HG03442 (cell line): Measurements from ENCODE around the gene RPS6KA2.

Experiments
- ATAC-seq: cut with Tn5 transposase; IDR thresholded peaks from one replicate; pipeline ENCODE4 v1.9.1; 2021; ENCODE audit warnings: mild to moderate bottlenecking, moderate library complexity; ENCODE audit not compliant: unreplicated experiment

The RPS6KA2 gene

GRCh38 chr6:166473886-166474571 lies 153.0 kb downstream of the RPS6KA2 start:
- no peak for ATAC-seq

- no peak for ATAC-seq
These were observed 154.4 kb downstream of the RPS6KA2 start for GRCh38 chr6:166472636-166473035.

DNA sequence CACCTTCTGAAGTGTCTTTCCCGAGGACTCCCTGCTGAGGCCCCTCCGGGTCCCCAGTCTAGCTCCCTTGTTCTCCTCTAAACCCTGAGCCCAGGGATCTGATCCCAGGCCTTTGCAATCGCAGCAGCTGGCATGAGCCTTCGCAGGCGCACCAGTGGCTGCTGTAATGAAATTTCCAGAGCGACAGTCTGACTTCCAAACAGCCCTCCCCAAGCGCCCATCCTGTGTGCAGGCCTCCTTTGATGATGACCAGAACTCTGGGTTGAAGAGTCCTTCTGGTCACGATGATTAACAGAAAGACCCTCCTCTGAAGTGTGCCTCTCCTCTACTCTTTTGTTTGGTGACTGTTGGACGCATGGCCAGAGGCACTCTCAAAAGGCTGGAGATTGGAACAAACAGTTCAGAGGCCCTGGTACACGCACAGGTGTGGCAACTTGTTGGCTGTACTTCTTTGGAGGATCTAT lies 155.2 kb downstream of the RPS6KA2 start:
- no peak for ATAC-seq

DNA sequence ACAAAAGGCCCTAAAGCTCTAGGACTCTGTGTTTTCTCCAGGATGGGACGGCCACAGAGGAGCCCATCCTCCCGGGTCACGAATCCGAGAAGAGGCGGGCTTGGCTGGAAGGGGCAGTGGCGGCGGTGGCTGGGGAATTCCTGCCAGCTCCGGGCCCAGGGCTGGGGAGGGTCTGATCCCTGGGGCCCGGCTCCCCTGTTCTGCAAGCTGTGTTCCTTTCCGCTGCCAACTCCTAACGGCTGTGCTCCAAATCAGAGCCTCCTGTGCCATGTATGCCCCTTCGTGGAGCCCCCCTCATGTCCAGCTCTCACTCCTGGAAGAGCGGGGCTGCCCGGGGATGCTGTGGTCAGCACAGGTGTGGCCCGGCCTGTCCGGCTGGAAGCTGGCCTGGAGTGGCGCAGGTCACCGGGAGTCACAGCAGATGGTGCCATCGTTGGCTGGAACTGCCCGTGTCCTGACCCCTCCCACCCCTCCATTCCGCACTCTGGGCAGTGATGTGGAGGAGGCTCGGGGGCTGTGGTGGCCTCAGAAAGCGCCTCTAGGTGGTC lies 156.1 kb downstream of the RPS6KA2 start:
- no peak for ATAC-seq

- no peak for ATAC-seq
These were observed 156.8 kb downstream of the RPS6KA2 start for GRCh38 chr6:166470029-166470862.

DNA sequence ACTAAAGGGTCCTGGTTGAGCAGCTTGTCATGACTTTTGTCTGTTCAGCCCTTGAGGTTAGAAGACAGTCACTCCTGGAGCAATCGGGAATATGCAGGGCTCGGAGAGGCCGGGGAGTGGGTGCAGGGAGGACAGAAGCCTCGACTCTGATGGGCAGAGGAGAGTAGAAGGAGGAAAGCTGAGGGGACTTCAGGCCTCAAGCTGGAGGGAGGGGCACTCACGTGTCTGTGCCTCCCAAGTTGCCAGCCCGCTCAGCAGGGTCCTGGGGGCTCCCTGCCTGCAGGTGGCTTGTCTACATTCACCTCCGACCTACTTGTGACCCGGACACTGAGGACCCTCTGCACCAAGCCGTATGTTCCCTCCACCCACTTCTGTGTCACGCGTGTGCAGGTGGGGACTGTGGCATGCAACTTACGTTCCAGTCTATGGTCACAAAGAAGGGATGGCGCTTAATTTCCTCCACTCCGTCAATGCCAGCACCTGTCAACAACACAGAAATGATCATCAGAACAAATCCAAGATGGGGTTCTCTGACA lies 157.6 kb downstream of the RPS6KA2 start:
- ATAC-seq: no peak

DNA sequence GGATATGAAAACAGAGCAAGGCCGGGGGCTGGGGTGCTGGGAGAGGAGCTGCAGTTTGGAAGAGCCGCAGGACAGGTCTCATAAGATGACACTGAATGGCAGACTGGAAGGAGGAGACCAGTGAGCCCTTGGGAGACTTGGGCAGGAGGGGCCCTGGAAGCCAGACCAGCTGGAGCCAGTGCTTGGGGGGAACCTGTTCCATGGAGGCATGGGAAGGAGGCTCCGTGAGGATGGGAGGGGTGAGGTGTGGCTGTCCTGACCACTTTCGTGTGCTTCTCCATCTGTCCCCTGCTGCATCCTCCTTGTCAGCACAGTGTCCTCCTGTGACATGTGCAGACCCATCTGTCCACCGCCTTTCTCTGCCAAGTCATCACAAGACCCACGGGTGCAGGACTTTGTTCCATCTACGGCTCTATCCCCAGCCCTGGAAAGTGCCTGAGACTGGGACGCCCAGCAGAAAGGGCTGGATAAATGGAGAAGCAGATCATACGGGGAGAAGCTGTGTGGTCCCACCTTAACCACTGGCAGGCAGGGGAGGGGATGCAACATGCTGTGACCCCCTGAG lies 159.5 kb downstream of the RPS6KA2 start:
- no peak for ATAC-seq

GRCh38 chr6:166466178-166467122 lies 160.6 kb downstream of the RPS6KA2 start:
- ATAC-seq: no peak

DNA sequence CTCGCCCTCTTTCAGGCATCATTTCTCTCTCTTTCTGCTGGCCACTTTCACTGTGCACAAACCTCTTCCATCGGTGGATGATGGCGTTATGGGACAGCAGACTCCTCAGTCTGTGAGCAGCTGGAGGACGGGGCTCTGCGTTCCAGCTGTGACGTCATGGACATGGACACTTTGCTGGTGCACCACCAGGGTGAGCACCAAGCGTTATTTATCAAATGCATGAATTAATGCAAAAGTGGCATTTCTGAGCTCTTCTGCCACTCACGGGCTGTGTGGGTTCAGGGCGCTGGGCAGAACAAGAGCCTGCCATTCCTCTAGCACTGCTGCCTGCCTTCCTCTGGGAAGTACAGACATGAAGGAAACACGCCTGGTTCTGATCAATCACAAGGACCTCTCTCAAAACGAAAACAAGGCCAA lies 161.4 kb downstream of the RPS6KA2 start:
- no peak for ATAC-seq

DNA sequence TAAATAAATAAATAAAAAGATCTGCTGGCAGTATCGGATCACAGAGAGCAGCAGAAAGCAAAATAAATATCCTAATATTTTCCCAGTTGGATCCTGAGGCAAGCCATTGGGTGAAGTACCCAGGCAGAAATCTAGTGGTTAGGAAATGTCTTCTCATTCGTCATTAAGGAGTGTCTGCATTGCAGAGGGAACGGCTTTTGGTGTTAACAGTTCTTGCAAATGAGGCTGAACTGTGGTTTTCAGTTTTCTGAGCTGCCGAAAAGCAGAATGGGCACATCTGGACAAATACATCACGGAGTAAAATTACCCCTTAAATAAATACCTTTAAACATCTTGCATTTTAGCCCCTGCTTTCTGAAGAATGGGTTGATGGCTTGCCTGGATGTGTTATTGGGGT lies 162.1 kb downstream of the RPS6KA2 start:
- ATAC-seq: no peak

GRCh38 chr6:166464068-166465002 lies 162.7 kb downstream of the RPS6KA2 start:
- no peak for ATAC-seq

GRCh38 chr6:166463359-166464067 lies 163.5 kb downstream of the RPS6KA2 start:
- ATAC-seq: no peak

DNA sequence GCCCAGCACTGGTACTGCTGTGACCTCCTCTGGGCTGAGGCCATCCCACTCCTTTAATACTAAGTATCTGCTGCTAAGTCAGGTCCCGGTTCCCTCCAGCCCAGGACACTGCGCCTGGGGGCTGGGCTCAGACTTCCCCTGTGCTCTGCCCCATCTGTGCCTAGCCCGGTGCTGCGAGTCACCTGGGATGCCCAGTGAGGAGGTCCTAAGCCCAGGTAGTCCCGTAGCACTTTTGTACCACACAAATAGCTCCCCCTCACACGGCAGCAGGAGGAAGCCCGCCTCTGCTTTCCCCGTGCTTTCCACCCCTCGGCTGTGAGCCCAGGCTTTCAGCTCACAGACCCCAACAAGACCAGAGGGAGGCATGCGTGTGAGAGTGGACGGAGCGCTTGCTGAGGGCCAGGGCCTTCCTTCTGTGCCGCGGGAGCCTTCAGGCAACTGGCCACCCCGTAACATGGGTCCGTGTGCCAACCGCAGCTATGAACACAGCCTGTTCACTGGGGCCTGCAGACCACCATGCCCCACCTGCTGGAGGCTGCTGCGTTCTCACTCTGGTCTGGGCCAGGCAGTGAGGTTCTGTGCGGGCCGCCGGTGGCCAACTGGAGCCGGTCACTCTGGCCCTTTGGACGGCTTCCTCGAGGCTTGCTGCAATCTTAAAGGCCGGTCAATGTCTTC lies 164.5 kb downstream of the RPS6KA2 start:
- ATAC-seq: no peak

DNA sequence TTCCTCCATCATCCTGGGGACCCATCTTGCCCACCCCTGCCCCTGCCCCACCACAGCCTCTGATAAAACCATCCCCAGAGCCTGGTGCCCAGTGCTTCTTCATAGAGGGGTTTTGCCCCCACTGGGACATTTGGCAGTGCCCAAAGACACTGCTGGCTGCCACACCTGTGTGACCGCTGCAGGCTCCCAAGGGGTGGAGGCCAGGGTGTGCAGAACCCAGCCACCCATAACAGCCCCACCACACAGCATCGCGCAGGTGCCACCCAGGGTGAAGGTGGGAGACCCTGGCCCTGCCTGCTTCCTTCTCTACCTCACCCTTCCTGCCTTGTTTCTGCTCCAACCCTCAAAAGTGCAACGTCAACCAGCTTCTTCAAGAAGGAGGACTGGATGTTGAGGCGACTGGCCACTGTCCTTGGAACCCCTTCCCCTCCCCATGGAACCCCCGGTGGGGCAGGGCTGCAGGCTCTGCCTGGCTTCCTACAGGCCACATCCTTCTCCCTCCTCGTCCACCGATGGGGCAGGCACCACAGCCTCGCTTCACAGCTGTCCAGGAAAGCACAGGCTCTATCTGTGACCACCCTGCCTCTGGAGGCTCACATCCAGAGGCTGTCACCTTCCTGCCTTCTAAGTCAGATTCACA lies 165.1 kb downstream of the RPS6KA2 start:
- ATAC-seq: no peak

- ATAC-seq: no peak
These were observed 166.3 kb downstream of the RPS6KA2 start for GRCh38 chr6:166460473-166461437.

DNA sequence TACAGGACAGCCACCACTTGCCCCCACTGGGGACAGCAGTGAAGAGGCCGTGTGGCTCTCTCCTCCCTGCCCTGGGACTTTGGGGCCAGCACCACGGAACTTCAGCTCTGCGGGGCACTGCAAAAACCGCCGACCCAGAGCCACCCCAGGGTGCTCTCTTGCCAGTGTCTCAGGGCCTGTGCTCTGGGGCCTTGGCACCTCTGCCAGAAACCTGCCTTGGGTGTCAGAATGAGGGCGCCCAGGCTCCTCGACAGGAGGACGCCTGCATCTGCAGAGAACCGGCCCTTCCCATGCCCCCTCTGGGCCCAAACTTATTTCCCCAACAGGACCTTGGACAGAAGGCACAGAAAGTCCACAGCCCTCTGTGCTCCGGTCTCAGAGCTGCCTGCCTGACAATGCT lies 167.1 kb downstream of the RPS6KA2 start:
- no peak for ATAC-seq
